ENCODE results near the gene FAM89B. TPM values are rescaled to one million over a fixed set of nuclear protein-coding genes. Genes with fewer than 3 reads are reported as not detected.

The FAM89B gene
- polyA plus RNA-seq, 3 donors: 51.3 to 139 (median 70.8) TPM

GRCh38 chr11:65552388-65552951 lies 19.9 kb upstream of the FAM89B start:
- Mint-ChIP-seq H3K27ac (peak overlapping the region in 2 of 7 donors; percentile 7 to 37), H3K4me1 (peaks cover 56% of the 10 kb centered on the region), H3K27me3 (ENCODE audit: low read depth in 3 of 3) (peaks cover 22 to 28% (median 22%) of the 10 kb centered on the region in 3 donors), H3K9me3 (peaks cover 0 to 2% (median 0%) of the 10 kb centered on the region in 7 donors), H3K4me3 (no peak overlapping the region), H3K36me3 (peaks cover 0 to 9% of the 10 kb centered on the region in 2 donors)
- 79% methylated on average over 8 of the region's 9 CpGs for WGBS (ENCODE audit: insufficient coverage)
- H3K4me3 ChIP-seq (replicated peaks in 1 of 3; ENCODE audit: low read depth in 2 of 3, low read length in 3 of 3): no peak overlapping the region
- H3K79me2 ChIP-seq (ENCODE audit: insufficient read depth, low read length): no peaks in the 10 kb centered on the region
- H3K27me3 ChIP-seq (ENCODE audit: control insufficient read depth in 2 of 2, insufficient read depth in 2 of 2, low read length in 2 of 2): peaks cover 0 to 9% of the 10 kb centered on the region in 2 donors
- no peak overlapping the region for H3K9ac ChIP-seq (ENCODE audit: insufficient read depth, low read length, poor library complexity, severe bottlenecking)
- no peaks in the 10 kb centered on the region for H3K36me3 ChIP-seq (replicated peaks in 1 of 2; ENCODE audit: control insufficient read depth in 1 of 2, insufficient read depth in 2 of 2, low read length in 2 of 2)
- H2AFZ ChIP-seq (ENCODE audit: insufficient read depth, low read depth, low read length, poor library complexity, severe bottlenecking): no peak overlapping the region
- H3K4me1 ChIP-seq (ENCODE audit: control insufficient read depth in 1 of 2, insufficient read depth in 2 of 2, low read length in 2 of 2): peaks cover 20 to 42% of the 10 kb centered on the region in 2 donors
- H4K20me1 ChIP-seq (ENCODE audit: insufficient read depth, low read length): no peaks in the 10 kb centered on the region
- intact Hi-C loops (cut with micrococcal nuclease): no loop called here
- no peaks in the 10 kb centered on the region for H3K9me3 ChIP-seq (replicated peaks in 1 of 2; ENCODE audit: control insufficient read depth in 1 of 2, insufficient read depth in 1 of 2, low read length in 2 of 2)
- peak; percentile 39 for TF ChIP-seq CTCF (IDR thresholded peaks at IDR 0.05)
- H3K4me2 ChIP-seq (replicated peaks; ENCODE audit: extremely low read depth, low read length, poor library complexity, severe bottlenecking): no peak overlapping the region
- DNase-seq: no peak
- no peak overlapping the region for H3K27ac ChIP-seq (ENCODE audit: low read depth in 1 of 2, low read length in 2 of 2)

- peak overlapping the region in 1 of 2 donors; percentile 52 for H3K4me3 Mint-ChIP-seq
- peaks cover 0 to 9% of the 10 kb centered on the region in 2 donors for H3K36me3 Mint-ChIP-seq
- Histone ChIP-seq H3K4me2 (replicated peaks; ENCODE audit: extremely low read depth, low read length, poor library complexity, severe bottlenecking) (no peak overlapping the region), H3K27me3 (ENCODE audit: control insufficient read depth in 2 of 2, insufficient read depth in 2 of 2, low read length in 2 of 2) (peaks cover 0 to 10% of the 10 kb centered on the region in 2 donors), H4K20me1 (ENCODE audit: insufficient read depth, low read length) (no peaks in the 10 kb centered on the region), H3K9me3 (replicated peaks in 1 of 2; ENCODE audit: control insufficient read depth in 1 of 2, insufficient read depth in 1 of 2, low read length in 2 of 2) (no peaks in the 10 kb centered on the region), H3K9ac (ENCODE audit: insufficient read depth, low read length, poor library complexity, severe bottlenecking) (no peak overlapping the region), H3K36me3 (replicated peaks in 1 of 2; ENCODE audit: control insufficient read depth in 1 of 2, insufficient read depth in 2 of 2, low read length in 2 of 2) (no peaks in the 10 kb centered on the region), H3K4me3 (replicated peaks in 1 of 3; ENCODE audit: low read depth in 2 of 3, low read length in 3 of 3) (peak overlapping the region in 1 of 3 experiments; percentile 23), H3K27ac (ENCODE audit: low read depth in 1 of 2, low read length in 2 of 2) (no peak overlapping the region), H3K4me1 (ENCODE audit: control insufficient read depth in 1 of 2, insufficient read depth in 2 of 2, low read length in 2 of 2) (peaks cover 20 to 51% of the 10 kb centered on the region in 2 donors), H2AFZ (ENCODE audit: insufficient read depth, low read depth, low read length, poor library complexity, severe bottlenecking) (no peak overlapping the region), H3K79me2 (ENCODE audit: insufficient read depth, low read length) (no peaks in the 10 kb centered on the region)
- WGBS (ENCODE audit: insufficient coverage): 55% methylated on average over 31 of the region's 37 CpGs
- H3K4me1 Mint-ChIP-seq: peaks cover 52% of the 10 kb centered on the region
- H3K9me3 Mint-ChIP-seq: peaks cover 0 to 2% (median 0%) of the 10 kb centered on the region in 7 donors
- H3K27me3 Mint-ChIP-seq (ENCODE audit: low read depth in 3 of 3): peaks cover 22 to 26% (median 24%) of the 10 kb centered on the region in 3 donors
- no peak for TF ChIP-seq CTCF (IDR thresholded peaks at IDR 0.05)
- H3K27ac Mint-ChIP-seq: no peak overlapping the region
- intact Hi-C loops (cut with micrococcal nuclease): no loop called here
- DNase-seq: no peak
Observed at GRCh38 chr11:65553301-65554001, 18.9 kb upstream of the FAM89B start.
